IMR-90 (cell line): Measurements from ENCODE around the gene LECT2. TPM values are rescaled to one million over a fixed set of nuclear protein-coding genes. Genes with fewer than 3 reads are reported as not detected.

Source experiments
- ATAC-seq: fragments of 200-7000 bp; cut with Tn5 transposase; 2 replicates; pipeline ENCODE4 v1.9.1; 2020; ENCODE audit warnings: low read depth, mild to moderate bottlenecking, moderate library complexity
- BruUV-seq: library from RNA; stranded (reverse); fragments of 400-500 nt; replicated peaks from 2 replicates; lab custom pipeline; 2021; lab: Mats Ljungman, UMichigan
- CTCF ChIA-PET: fragments of 300-600 bp; formaldehyde crosslinking; extraction: SDS; loops from one replicate; lab custom pipeline; 2021; ENCODE audit warnings: antibody characterized with exemption; lab: Yijun Ruan, JAX
- POLR2A ChIA-PET: fragments of 300-600 bp; sonication (Branson Sonifier 250); formaldehyde crosslinking; loops from one replicate; lab custom pipeline; 2022; ENCODE audit warnings: antibody characterized with exemption; ENCODE audit not compliant: unreplicated experiment; lab: Charles Lee
- DNase-seq: peaks from one replicate; pipeline ENCODE4 v3.0.0; 2013
- H2AFZ ChIP-seq: replicated peaks from 2 replicates; pipeline ENCODE3; 2013; ENCODE audit warnings: low read length, mild to moderate bottlenecking; ENCODE audit not compliant: poor library complexity
- H2AK5ac ChIP-seq: 2 replicates; pipeline ENCODE4 v1.6.1; 2013; ENCODE audit warnings: low read depth, low read length, inconsistent platforms
- H2AK9ac ChIP-seq: replicated peaks from 2 replicates; pipeline ENCODE3; 2013; ENCODE audit warnings: mild to moderate bottlenecking, low read depth, low read length, moderate library complexity; ENCODE audit not compliant: poor library complexity
- H2BK120ac ChIP-seq: 2 replicates; pipeline ENCODE4 v1.6.1; 2013; ENCODE audit warnings: low read depth, low read length, inconsistent platforms
- H2BK15ac ChIP-seq: 3 replicates; pipeline ENCODE4 v1.6.1; 2013; ENCODE audit warnings: low read depth, low read length, inconsistent platforms
- H2BK20ac ChIP-seq: 2 replicates; pipeline ENCODE4 v1.6.1; 2013; ENCODE audit warnings: low read depth, mild to moderate bottlenecking, inconsistent platforms, low read length, moderate library complexity
- H2BK5ac ChIP-seq: 2 replicates; pipeline ENCODE4 v1.6.1; 2013; ENCODE audit warnings: mild to moderate bottlenecking, low read depth, low read length, inconsistent platforms; ENCODE audit not compliant: poor library complexity, severe bottlenecking
- H3K14ac ChIP-seq: replicated peaks from 2 replicates; pipeline ENCODE4 v1.6.1; 2013; ENCODE audit warnings: low read depth, low read length, inconsistent platforms
- H3K18ac ChIP-seq: 2 replicates; pipeline ENCODE4 v1.6.1; 2013; ENCODE audit warnings: low read depth, low read length, control low read depth
- H3K23ac ChIP-seq: 2 replicates; pipeline ENCODE4 v1.6.1; 2013; ENCODE audit warnings: low read depth, low read length, inconsistent platforms
- H3K27ac ChIP-seq: 2 replicates; pipeline ENCODE4 v1.5.1; 2013; ENCODE audit warnings: mild to moderate bottlenecking, control low read depth, low read length; ENCODE audit not compliant: insufficient read depth
- H3K27me3 ChIP-seq: 2 replicates; pipeline ENCODE4 v1.6.1; 2013; ENCODE audit warnings: low read length; ENCODE audit not compliant: control insufficient read depth, insufficient read depth
- H3K36me3 ChIP-seq: 2 replicates; pipeline ENCODE4 v1.6.1; 2013; ENCODE audit warnings: low read length, mixed read lengths; ENCODE audit not compliant: control insufficient read depth, insufficient read depth
- H3K4ac ChIP-seq: 2 replicates; pipeline ENCODE4 v1.6.1; 2013; ENCODE audit warnings: low read depth, low read length, inconsistent platforms
- H3K4me1 ChIP-seq: 2 replicates; pipeline ENCODE4 v1.6.1; 2013; ENCODE audit warnings: low read length, mixed read lengths; ENCODE audit not compliant: control insufficient read depth, insufficient read depth
- H3K4me2 ChIP-seq: 2 replicates; pipeline ENCODE4 v1.6.1; 2013; ENCODE audit warnings: low read depth, mild to moderate bottlenecking, control low read depth, low read length, moderate library complexity
- H3K4me3 ChIP-seq: 2 replicates; pipeline ENCODE4 v1.5.1; 2013; ENCODE audit warnings: low read depth, mild to moderate bottlenecking, control low read depth, low read length, moderate library complexity; ENCODE audit not compliant: insufficient read depth
- H3K56ac ChIP-seq: 2 replicates; pipeline ENCODE4 v1.6.1; 2013; ENCODE audit warnings: low read length, inconsistent platforms; ENCODE audit not compliant: insufficient read depth; ENCODE audit errors: extremely low read depth
- H3K79me1 ChIP-seq, 2 experiments: 2 replicates each; pipeline ENCODE4 v1.6.1; 2013; ENCODE audit warnings: low read length in 2 of 2, inconsistent platforms in 1 of 2, low read depth in 1 of 2
- H3K9ac ChIP-seq: 2 replicates; pipeline ENCODE4 v1.6.1; 2013; ENCODE audit warnings: low read depth, low read length, control low read depth
- H3K9me1 ChIP-seq: 2 replicates; pipeline ENCODE4 v1.6.1; 2013; ENCODE audit warnings: low read length, inconsistent platforms; ENCODE audit not compliant: insufficient read depth
- H3K9me3 ChIP-seq: 2 replicates; pipeline ENCODE4 v1.6.1; 2013; ENCODE audit warnings: low read length; ENCODE audit not compliant: control insufficient read depth, insufficient read depth
- H4K20me1 ChIP-seq: 2 replicates; pipeline ENCODE4 v1.6.1; 2013; ENCODE audit warnings: low read length, inconsistent platforms; ENCODE audit not compliant: insufficient read depth
- H4K5ac ChIP-seq: 2 replicates; pipeline ENCODE4 v1.6.1; 2013; ENCODE audit warnings: mild to moderate bottlenecking, low read depth, low read length, control low read depth
- H4K8ac ChIP-seq, 2 experiments: 2 replicates each; pipeline ENCODE4 v1.6.1; 2013; ENCODE audit warnings: low read depth in 2 of 2, low read length in 2 of 2, control low read depth in 1 of 2, inconsistent platforms in 1 of 2
- H4K91ac ChIP-seq: 2 replicates; pipeline ENCODE4 v1.6.1; 2013; ENCODE audit warnings: low read depth, low read length, inconsistent platforms; ENCODE audit not compliant: insufficient read depth
- MAFK ChIP-seq: IDR thresholded peaks from 2 replicates; pipeline ENCODE4 v1.6.1; 2012; ENCODE audit warnings: low read depth, low read length, improper control_type of control experiment
- WGBS, 2 experiments: methylation state at CpG; one replicate each; pipeline versions ENCODE4 v1.1.5 to v1.1.7; 2013; ENCODE audit warnings: missing lambda C conversion rate in 2 of 2; ENCODE audit not compliant: insufficient read length in 1 of 2; ENCODE audit errors: extremely low coverage in 2 of 2; 5-methylcytosine and 5-hydroxymethylcytosine counted together
- dilution Hi-C: fragments of 300-500 bp; cut with HindIII; formaldehyde crosslinking; loops from one replicate; pipeline ENCODE4 v1.14.3; 2018; ENCODE audit warnings: low sequenced_read_pairs; ENCODE audit not compliant: unreplicated experiment
- in situ Hi-C: fragments of 300-500 bp; cut with MboI; formaldehyde crosslinking; loops from 3 replicates; pipeline ENCODE4 v1.14.3; 2019; ENCODE audit warnings: low sequenced_read_pairs, inconsistent platforms, mixed read lengths
- intact Hi-C: fragments of 100-400 bp; cut with micrococcal nuclease; formaldehyde crosslinking; loops from 2 replicates; pipeline ENCODE4 v1.10.0; 2022
- polyA plus RNA-seq, 3 experiments: library from polyadenylated mRNA; depleted of rRNA; stranded (reverse); fragments of >200 nt; gene quantifications; 2 replicates each; pipeline ENCODE4 v1.2.3, GENCODE V29; 2012; ENCODE audit warnings: low replicate concordance in 1 of 3
- total RNA-seq: library from RNA; depleted of rRNA; stranded (reverse); fragments of >200 nt; gene quantifications from 2 replicates; pipeline ENCODE4 v1.2.3, GENCODE V29; 2012

The LECT2 gene
- total and polyA plus RNA-seq, 2 of the 4 experiments (the other 2 are of a cell fraction) = not detected

DNA sequence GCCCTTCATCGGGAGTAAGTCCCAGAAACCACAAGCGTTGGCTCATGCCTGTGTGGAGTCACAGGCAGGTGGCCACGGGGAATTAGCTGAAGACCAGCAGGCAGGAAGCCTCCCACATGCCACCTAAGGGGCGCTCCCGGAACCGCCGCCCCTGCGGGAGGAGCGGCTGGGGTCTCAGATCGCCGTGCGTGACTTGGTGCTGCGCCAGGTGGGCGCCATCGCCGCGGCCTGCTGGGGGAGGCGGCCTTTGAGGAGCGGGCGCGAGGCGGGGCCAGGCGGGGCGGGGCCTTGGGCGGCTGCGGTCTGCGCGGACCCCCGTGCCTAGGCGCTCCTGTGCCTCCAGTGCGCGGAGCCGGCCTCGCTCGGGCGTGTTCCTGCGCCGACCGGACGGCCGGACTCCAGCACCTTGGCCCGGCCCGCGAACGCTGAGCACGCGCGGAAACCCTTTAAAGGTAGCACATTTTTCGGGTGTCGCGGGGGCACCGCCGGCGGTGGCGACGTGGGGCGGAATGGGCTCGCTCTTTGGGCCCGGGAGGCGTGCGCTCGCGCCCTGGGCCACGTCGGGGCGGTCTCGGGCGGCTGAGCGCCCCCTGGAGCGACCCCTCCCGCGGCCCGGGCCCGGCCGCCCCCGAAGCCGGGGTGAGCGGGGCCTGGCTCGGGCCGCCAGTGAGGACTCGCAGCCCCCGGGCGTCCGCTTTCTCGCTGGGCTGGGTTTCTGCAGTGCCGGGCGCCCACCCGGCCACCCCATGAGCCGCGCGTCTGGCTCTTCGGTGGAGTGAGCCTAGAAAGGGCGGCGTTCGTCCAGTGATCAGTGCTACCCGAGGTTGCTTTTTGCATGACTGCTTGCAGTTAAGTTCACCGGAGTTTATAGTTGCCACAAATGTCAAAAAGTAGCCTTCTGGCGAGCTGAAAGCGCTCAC lies 24.5 kb downstream of the LECT2 start:
- Histone ChIP-seq H3K9me1 (no peaks in the 10 kb centered on the region), H4K8ac (no peak overlapping the region), H3K4me2 (peak overlapping the region; percentile 19; the same call in 1 of the 2 replicates), H3K56ac (no peak overlapping the region), H3K4me1 (no peaks in the 10 kb centered on the region; the same call in 1 of the 2 replicates), H3K27ac (no peak overlapping the region), H3K18ac (no peak overlapping the region), H2AFZ (peak overlapping the region; percentile 57), H4K91ac (no peak overlapping the region), H2AK5ac (no peak overlapping the region), H2BK5ac (no peak overlapping the region), H3K9ac (no peak overlapping the region), H3K4me3 (peak overlapping the region; percentile 20; the same call in 1 of the 2 replicates), H3K23ac (no peak overlapping the region), H3K27me3 (peaks cover 38% of the 10 kb centered on the region), H2BK120ac (no peak overlapping the region), H2BK15ac (no peak overlapping the region), H3K79me1 (no peaks in the 10 kb centered on the region), H3K9me3 (peaks cover 2% of the 10 kb centered on the region; the same call in 1 of the 2 replicates), H2BK20ac (no peak overlapping the region), H3K14ac (no peak overlapping the region), H3K4ac (no peak overlapping the region), H4K5ac (no peak overlapping the region), H2AK9ac (no peak overlapping the region), H4K20me1 (no peaks in the 10 kb centered on the region), H3K36me3 (no peaks in the 10 kb centered on the region)
- no peak for TF ChIP-seq MAFK
- intact Hi-C loops (loop anchor here (5.0 kb wide), 1 partner anchor 33 kb away; the partner anchor contains the start of gene IL9), dilution Hi-C loops (no loop called here), in situ Hi-C loops (no loop called here)
- no TSS peak for BruUV-seq
- CTCF ChIA-PET = no interaction called here
- POLR2A ChIA-PET = no interaction called here
- ATAC-seq (peak; percentile 35; the same call in 1 of the 2 replicates), DNase-seq (no peak)
- 5% methylated on average over 78 of the region's 99 CpGs; no CpG with 5 or more reads in 1 of the 2 experiments for WGBS, 2 experiments
